ENCODE measurements around the gene RNF181. TPM values are rescaled to one million over a fixed set of nuclear protein-coding genes. Genes with fewer than 3 reads are reported as not detected.
A peak's percentile ranks its signal among the peaks of the same experiment; 100 is the strongest.

RNF181 gene
- total RNA-seq, 4 donors from 2014 or later, result 86.9 to 202 (median 168) TPM

- intact Hi-C loops (cut with DNase I), result no loop called here
- TF ChIP-seq POLR2A (IDR thresholded peaks at IDR 0.05), result no peak
- Histone ChIP-seq H3K4me3 (replicated peaks in 1 of 3) (no peak overlapping the region), H3K36me3 (no peaks in the 10 kb centered on the region), H3K9me3 (no peaks in the 10 kb centered on the region), H3K27ac (peak overlapping the region; percentile 40 to 88 (median 73)), H3K27me3 (no peaks in the 10 kb centered on the region), H3K4me1 (peaks cover 19 to 84% of the 10 kb centered on the region in 2 donors)
- no peak for DNase-seq
- 68 to 85% methylated on average over 4 of the region's 4 CpGs for WGBS, 2 donors
Measured at GRCh38 chr2:85588236-85588635, 7.3 kb upstream of the RNF181 start.

GRCh38 chr2:85588645-85589044, 6.9 kb upstream of the RNF181 start:
- TF ChIP-seq POLR2A (IDR thresholded peaks at IDR 0.05), result no peak
- H3K36me3 ChIP-seq, result no peaks in the 10 kb centered on the region
- H3K4me3 ChIP-seq (replicated peaks in 1 of 3), result no peak overlapping the region

DNA sequence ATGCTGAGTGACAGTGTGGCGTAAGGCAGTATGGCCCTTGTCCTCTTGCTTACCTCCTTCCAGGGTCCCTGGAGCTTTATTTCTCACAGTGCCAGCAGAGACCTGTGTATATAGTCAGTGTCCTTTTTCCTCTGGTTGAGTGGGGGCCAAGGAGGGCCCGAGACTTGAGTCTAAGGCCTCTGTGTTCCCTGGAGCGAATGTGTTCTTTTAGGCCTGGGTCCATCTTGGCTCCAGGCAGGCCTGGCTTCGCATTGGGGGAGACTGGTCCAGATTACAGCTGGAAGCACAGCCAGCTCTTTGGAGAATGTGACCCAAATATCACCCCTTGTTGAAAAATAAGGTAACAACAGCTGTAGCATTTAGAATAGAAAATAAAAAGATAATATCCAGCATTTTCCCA, 6.4 kb upstream of the RNF181 start:
- Histone ChIP-seq H3K36me3 (no peaks in the 10 kb centered on the region), H3K4me1 (peaks cover 21 to 80% of the 10 kb centered on the region in 2 donors), H3K9me3 (no peaks in the 10 kb centered on the region), H3K27me3 (no peaks in the 10 kb centered on the region), H3K4me3 (replicated peaks in 1 of 3) (no peak overlapping the region), H3K27ac (peak overlapping the region; percentile 2 to 88 (median 73))
- no peak for DNase-seq
- TF ChIP-seq, protein P1, sequence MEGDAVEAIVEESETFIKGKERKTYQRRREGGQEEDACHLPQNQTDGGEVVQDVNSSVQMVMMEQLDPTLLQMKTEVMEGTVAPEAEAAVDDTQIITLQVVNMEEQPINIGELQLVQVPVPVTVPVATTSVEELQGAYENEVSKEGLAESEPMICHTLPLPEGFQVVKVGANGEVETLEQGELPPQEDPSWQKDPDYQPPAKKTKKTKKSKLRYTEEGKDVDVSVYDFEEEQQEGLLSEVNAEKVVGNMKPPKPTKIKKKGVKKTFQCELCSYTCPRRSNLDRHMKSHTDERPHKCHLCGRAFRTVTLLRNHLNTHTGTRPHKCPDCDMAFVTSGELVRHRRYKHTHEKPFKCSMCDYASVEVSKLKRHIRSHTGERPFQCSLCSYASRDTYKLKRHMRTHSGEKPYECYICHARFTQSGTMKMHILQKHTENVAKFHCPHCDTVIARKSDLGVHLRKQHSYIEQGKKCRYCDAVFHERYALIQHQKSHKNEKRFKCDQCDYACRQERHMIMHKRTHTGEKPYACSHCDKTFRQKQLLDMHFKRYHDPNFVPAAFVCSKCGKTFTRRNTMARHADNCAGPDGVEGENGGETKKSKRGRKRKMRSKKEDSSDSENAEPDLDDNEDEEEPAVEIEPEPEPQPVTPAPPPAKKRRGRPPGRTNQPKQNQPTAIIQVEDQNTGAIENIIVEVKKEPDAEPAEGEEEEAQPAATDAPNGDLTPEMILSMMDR (IDR thresholded peaks at IDR 0.05), result no peak
- TF ChIP-seq POLR2A (IDR thresholded peaks at IDR 0.05), result no peak
- WGBS, 2 donors, result 79 to 88% methylated on average over 4 of the region's 4 CpGs
- intact Hi-C loops (cut with DNase I), result no loop called here

More at GRCh38 chr2:85588645-85589044, 6.9 kb upstream of the RNF181 start:
- 74 to 79% methylated on average over 4 of the region's 4 CpGs for WGBS, 2 donors
- Histone ChIP-seq H3K4me1 (peaks cover 19 to 82% of the 10 kb centered on the region in 2 donors), H3K27ac (peak overlapping the region; percentile 2 to 88 (median 73)), H3K27me3 (no peaks in the 10 kb centered on the region), H3K9me3 (no peaks in the 10 kb centered on the region)
- intact Hi-C loops (cut with DNase I), result no loop called here
- DNase-seq, result no peak

- peak; percentile 34 to 51 for DNase-seq
- Histone ChIP-seq H3K27ac (peak overlapping the region; percentile 63 to 88 (median 73)), H3K9me3 (no peaks in the 10 kb centered on the region), H3K4me3 (replicated peaks in 1 of 3) (no peak overlapping the region), H3K36me3 (no peaks in the 10 kb centered on the region), H3K27me3 (no peaks in the 10 kb centered on the region), H3K4me1 (peaks cover 30 to 77% of the 10 kb centered on the region in 2 donors)
- TF ChIP-seq POLR2A (IDR thresholded peaks at IDR 0.05), result no peak
- TF ChIP-seq, protein P1 (IDR thresholded peaks at IDR 0.05), result no peak
- intact Hi-C loops (cut with DNase I), result no loop called here
- 47 to 53% methylated on average over 7 of the region's 7 CpGs for WGBS, 2 donors
Measured at GRCh38 chr2:85589982-85590791, 5.4 kb upstream of the RNF181 start.

DNA sequence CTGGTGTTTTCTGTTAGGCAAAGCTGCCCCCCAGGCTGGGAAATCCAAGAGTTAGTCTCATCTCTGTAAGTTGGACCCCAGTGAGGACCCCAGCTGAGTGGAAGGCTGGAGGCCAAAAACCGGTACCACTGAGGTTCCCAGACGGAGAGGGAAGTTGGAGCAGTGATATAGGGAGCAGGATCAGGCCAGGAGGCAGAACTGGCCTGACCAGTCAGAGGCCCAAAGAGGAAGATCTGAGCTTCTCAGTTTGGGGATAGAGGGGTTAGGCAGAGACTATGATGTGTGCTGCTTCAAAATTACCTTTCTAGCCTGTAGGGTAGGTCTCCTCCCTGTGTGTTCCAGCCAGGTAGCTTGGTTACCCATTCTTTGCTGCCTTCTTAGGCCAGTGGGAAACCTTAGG, 4.6 kb upstream of the RNF181 start:
- 83 to 90% methylated on average over 2 of the region's 2 CpGs for WGBS, 2 donors
- H3K27me3 ChIP-seq, result no peaks in the 10 kb centered on the region
- H3K4me1 ChIP-seq, result peaks cover 30 to 71% of the 10 kb centered on the region in 2 donors

More for the DNA sequence above, 4.6 kb upstream of the RNF181 start:
- Histone ChIP-seq H3K4me3 (replicated peaks in 1 of 3) (no peak overlapping the region), H3K27ac (peak overlapping the region; percentile 63 to 88 (median 73)), H3K36me3 (no peaks in the 10 kb centered on the region), H3K9me3 (no peaks in the 10 kb centered on the region)
- TF ChIP-seq, protein P1 (IDR thresholded peaks at IDR 0.05), result no peak
- no peak for TF ChIP-seq POLR2A (IDR thresholded peaks at IDR 0.05)
- DNase-seq, result no peak
- intact Hi-C loops (cut with DNase I), result no loop called here
